Endothelial cell of umbilical vein (primary cell): ENCODE results near the gene KIF26A.

Source experiments
- CTCF ChIP-seq, 2 donors: IDR thresholded peaks; 1 replicate in 1 of 2; 2 replicates in 1 of 2; pipeline ENCODE4 v1.5.1; 2011; ENCODE audit warnings: low read length in 2 of 2, mild to moderate bottlenecking in 2 of 2, moderate library complexity in 2 of 2, control low read depth in 1 of 2, inconsistent platforms in 1 of 2, low read depth in 1 of 2; ENCODE audit not compliant: insufficient read depth in 1 of 2; ENCODE audit errors: extremely low read depth in 1 of 2
- EZH2 ChIP-seq: IDR thresholded peaks from 2 replicates; pipeline ENCODE4 v1.6.1; 2012; ENCODE audit warnings: borderline replicate concordance, low read depth, mild to moderate bottlenecking, moderate library complexity, low read length, inconsistent platforms; ENCODE audit not compliant: severe bottlenecking
- FOS ChIP-seq: IDR thresholded peaks from 2 replicates; pipeline ENCODE4 v1.6.1; 2011; ENCODE audit warnings: mild to moderate bottlenecking, low read length, moderate library complexity, borderline replicate concordance; ENCODE audit not compliant: insufficient read depth
- GATA2 ChIP-seq: IDR thresholded peaks from 2 replicates; pipeline ENCODE4 v1.7.0; 2011; ENCODE audit warnings: low read depth, mild to moderate bottlenecking, moderate library complexity, mixed read lengths, low read length; ENCODE audit not compliant: insufficient read length, insufficient read depth
- MAX ChIP-seq: IDR thresholded peaks from 2 replicates; pipeline ENCODE4 v1.6.1; 2011; ENCODE audit not compliant: insufficient read depth, insufficient read length
- MYC ChIP-seq: IDR thresholded peaks from one replicate; pipeline ENCODE4 v1.6.1; 2011; ENCODE audit warnings: mild to moderate bottlenecking, low read depth, low read length
- POLR2A ChIP-seq: IDR thresholded peaks from 2 replicates; pipeline ENCODE4 v1.6.1; 2012; ENCODE audit warnings: low read depth, mild to moderate bottlenecking, control low read depth, low read length
- POLR2AphosphoS5 ChIP-seq: IDR thresholded peaks from 2 replicates; pipeline ENCODE4 v1.6.1; 2012; ENCODE audit warnings: low read depth, mild to moderate bottlenecking, control low read depth, low read length, moderate library complexity; ENCODE audit not compliant: insufficient read depth

GRCh38 chr14:104137297-104138097, 890 bp upstream of the KIF26A start:
- TF ChIP-seq FOS: no peak
- TF ChIP-seq POLR2A: no peak
- TF ChIP-seq EZH2: no peak
- TF ChIP-seq CTCF (IDR thresholded peaks at IDR 0.05; ENCODE audit: extremely low read depth in 1 of 2, insufficient read depth in 1 of 2, low read depth in 1 of 2, low read length in 2 of 2): peak; percentile 79 to 84
- no peak for TF ChIP-seq POLR2AphosphoS5
- no peak for TF ChIP-seq MYC
- no peak for TF ChIP-seq GATA2
- no peak for TF ChIP-seq MAX
